GM04503 (cell line): ENCODE data around the gene PIM3.
"Not testable (repeated sequence)": the region's sequence is repeated elsewhere in the genome, so short reads cannot be mapped to it uniquely, and the experiment has no call there.

Experiments used
- DNase-seq: peaks from one replicate; pipeline ENCODE4 v3.0.0-alpha.2; 2012; ENCODE audit warnings: low read depth

The PIM3 gene

GRCh38 chr22:49986325-49986724 is 25.8 kb downstream of the PIM3 start:
- DNase-seq: no peak

- not testable (repeated sequence) for DNase-seq
These were observed 29.3 kb downstream of the PIM3 start for GRCh38 chr22:49989826-49990225.

DNA sequence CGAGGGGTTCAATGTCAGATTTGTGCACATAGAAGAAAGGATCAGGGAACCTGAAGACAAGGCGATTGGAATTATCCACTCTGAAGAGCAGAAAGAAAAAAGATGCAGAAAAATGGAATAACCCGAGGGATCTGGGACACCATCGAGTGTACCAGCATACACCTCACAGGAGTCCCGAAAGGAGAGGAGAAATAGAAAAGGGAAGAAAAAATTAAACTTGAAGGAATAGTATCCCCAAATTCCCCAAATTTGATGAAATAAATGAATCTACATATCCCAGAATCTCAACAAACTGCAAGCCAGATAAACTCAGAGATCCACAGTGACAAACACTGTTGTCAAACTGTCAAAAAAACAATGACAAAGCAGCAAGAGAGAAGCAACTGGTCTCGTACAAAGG is 30.6 kb downstream of the PIM3 start:
- no peak for DNase-seq

DNA sequence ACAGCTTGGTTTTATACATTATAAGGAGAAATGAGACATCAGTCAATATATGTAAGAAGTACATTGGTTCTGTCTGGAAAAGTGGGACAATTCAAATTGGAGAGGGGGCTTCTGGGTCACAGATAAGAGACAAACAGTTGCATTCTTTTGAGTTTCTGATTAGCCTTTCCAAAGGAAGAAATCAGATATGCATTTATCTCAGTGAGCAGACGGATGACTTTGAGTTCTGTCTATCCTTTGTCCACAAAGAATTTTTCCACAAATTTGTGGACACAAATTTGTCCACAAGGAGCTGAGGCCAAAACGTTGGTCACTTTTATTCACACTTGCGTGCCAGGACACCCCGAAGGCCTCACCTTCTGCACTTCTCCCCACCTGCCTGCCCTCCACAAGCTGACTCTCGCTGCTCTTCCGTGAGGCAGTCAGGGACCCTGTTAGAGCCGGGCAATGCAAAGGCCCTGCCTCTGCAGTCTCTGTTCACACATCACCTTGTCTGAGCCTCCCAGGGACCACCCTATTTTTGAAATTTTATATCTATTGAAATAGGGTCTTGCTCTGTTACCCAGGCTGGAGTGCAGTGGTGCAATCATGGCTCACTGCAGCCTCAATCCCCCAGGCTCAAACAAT is 31.4 kb downstream of the PIM3 start:
- no peak for DNase-seq

GRCh38 chr22:49992921-49993648 is 32.5 kb downstream of the PIM3 start:
- no peak for DNase-seq

- DNase-seq: no peak
These were observed 33.2 kb downstream of the PIM3 start for GRCh38 chr22:49993649-49994360.

- DNase-seq: no peak
These were observed 33.9 kb downstream of the PIM3 start for GRCh38 chr22:49994361-49995040.

DNA sequence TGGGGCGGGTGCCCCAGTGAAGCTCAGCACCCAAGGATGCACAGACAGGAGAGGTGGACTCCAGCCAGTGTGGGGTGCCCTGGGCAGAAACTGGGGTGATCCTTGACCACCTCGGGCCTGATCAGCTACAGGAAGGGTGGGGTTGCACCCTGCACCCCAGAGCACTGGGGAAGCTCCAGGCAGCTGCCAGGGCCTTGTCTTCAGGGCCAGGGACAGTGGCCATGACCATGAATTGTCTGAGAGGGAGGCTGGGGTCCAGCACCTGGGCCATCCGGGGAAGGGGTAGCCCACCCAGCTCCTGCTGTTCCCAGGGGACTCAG is 34.4 kb downstream of the PIM3 start:
- DNase-seq: no peak

GRCh38 chr22:49995361-49996118 is 35.0 kb downstream of the PIM3 start:
- no peak for DNase-seq

DNA sequence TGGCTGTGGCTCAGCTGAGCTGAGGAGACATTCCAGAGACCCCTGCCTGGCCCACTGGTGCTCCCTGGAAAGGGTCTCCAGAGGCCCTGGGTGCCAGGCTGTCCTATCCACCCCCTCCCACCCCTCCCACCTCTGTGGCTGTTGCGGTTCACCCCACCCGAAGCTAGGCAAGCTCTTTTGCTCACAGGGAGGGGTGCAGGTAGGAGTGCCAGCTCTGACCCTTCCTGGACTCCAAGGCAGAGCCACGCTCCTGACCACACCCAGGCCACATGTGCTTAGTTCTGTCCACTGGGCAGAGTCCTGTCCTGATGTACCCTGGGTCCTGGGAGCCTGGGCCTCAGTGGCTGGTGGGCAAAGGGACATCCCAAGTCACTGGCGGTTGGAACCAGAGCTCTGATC is 35.5 kb downstream of the PIM3 start:
- no peak for DNase-seq

GRCh38 chr22:49996518-49997250 is 36.1 kb downstream of the PIM3 start:
- no peak for DNase-seq

GRCh38 chr22:49997251-49997599 is 36.7 kb downstream of the PIM3 start:
- DNase-seq: no peak

- DNase-seq: no peak
These were observed 37.6 kb downstream of the PIM3 start for GRCh38 chr22:49997932-49998717.

GRCh38 chr22:49998718-49999062 is 38.1 kb downstream of the PIM3 start:
- DNase-seq: no peak

DNA sequence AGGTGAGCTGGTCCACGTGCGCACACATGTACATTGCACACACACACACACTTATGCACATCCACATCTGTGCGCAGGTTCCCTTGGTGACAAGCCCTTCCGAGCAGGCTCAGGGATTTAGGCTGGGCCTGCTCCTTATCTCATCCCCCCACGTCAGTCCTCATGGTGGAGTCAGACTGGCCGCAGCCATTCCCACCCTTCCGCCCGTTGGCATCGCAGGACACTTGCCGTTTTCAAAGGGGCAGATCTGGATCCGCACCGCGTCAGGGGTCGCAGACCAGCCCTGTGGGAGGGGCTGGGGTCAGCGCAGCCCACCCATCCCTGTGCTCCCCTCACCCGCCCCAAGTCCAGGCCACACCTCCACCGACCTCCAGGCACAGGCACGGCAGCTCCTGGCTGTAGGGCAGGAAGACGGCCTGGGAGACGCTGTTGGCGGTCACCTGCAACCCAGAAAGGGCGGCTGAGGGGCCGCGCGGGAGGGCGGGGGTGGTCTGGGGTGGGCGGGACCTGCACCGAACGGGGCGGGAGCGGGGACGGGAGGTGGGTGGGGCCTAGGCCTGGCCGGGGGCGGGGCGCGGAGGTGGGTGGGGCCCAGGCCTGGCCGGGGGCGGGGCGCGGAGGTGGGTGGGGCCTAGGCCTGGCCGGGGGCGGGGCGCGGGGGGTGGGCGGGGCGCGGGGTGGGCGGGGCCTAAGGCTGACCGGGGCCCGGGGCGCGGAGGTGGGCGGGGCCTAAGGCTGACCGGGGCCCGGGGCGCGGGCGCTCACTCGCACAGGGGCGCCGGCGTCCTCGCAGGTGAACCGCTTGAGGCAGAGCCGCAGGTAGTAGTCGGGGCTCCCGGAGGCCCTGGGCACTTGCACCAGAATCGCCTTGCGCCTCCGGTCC is 38.7 kb downstream of the PIM3 start:
- no peak for DNase-seq

GRCh38 chr22:49999946-50000586 is 39.5 kb downstream of the PIM3 start:
- no peak for DNase-seq

DNA sequence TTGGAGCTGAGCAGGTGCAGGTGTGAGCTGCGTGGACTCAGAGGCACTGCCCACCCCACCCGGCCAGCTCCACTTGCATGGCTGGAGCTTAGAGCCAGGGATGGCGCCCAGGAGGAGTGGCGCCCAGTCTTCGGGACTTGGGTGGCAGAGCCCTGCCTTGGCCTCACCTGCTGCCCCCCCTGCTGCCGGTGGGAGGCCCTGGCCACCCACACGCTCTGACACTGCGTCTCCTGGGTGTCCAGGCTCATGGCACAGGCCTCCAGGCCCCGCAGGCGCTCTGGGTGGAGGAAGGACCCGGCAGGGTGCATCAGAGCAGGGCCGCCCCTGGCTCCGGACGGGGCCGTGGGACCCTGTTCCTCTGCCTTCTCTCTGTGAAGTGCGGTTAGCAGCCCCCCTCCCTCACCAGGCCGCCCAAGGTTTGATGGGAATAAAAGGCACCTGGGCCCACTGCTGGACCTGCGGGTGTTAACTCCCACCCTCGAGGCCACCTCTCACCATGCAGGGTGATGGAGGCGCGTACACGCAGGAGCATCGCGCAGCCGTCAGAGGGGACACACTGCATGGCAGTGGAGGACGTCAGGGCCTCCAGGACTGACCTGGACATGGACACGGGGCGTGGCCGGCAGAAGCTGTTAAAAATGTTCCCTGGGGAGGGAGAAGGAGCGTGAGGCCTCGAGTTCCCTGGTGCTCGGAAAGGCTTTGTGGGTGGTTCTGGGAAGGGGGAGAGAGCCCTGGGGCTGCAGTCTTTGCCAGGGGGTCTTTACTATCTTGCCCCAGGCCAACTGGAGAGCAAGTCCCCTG is 40.2 kb downstream of the PIM3 start:
- DNase-seq: no peak
